Urinary bladder (tissue), 4 donors: Measurements from ENCODE around the gene CYSLTR2. TPM values are rescaled to one million over a fixed set of nuclear protein-coding genes. Genes with fewer than 3 reads are reported as not detected.

Experiments used
- DNase-seq: peaks from one replicate; pipeline ENCODE4 v3.0.0-alpha.2; 2015; ENCODE audit errors: extremely low spot score
- H3K27ac ChIP-seq: one replicate; pipeline ENCODE4 v1.5.1; 2013; ENCODE audit warnings: low read depth, mild to moderate bottlenecking, moderate library complexity
- H3K36me3 ChIP-seq: one replicate; pipeline ENCODE4 v1.6.1; 2013; ENCODE audit warnings: mild to moderate bottlenecking, moderate library complexity; ENCODE audit not compliant: insufficient read depth
- H3K4me1 ChIP-seq: one replicate; pipeline ENCODE4 v1.6.1; 2013; ENCODE audit warnings: mild to moderate bottlenecking, moderate library complexity; ENCODE audit not compliant: insufficient read depth
- H3K4me3 ChIP-seq: one replicate; pipeline ENCODE4 v1.5.1; 2013; ENCODE audit warnings: low read depth, low read length
- WGBS: extraction: QIAGEN DNeasy Blood & Tissue Kit; methylation state at CpG from one replicate; pipeline ENCODE4 v1.1.7; 2013; 5-methylcytosine and 5-hydroxymethylcytosine counted together
- polyA plus RNA-seq: library from polyadenylated mRNA; stranded (reverse); fragments of 200-250 nt; gene quantifications from one replicate; pipeline ENCODE4 v1.2.3, GENCODE V29; 2013
- total RNA-seq: library from RNA; depleted of rRNA; stranded (reverse); fragments of >200 nt; gene quantifications from one replicate; pipeline ENCODE4 v1.2.3, GENCODE V29; 2014
- donor health status: healthy with polysubstance abuse.
- donor health status: healthy.

The CYSLTR2 gene
- total and polyA plus RNA-seq, 2 donors, result 0.14 to 1.4 TPM

- 86% methylated on average over 2 of the region's 2 CpGs for WGBS
- DNase-seq, result no peak
- no peak overlapping the region for H3K4me3 ChIP-seq
- no peaks in the 10 kb centered on the region for H3K36me3 ChIP-seq
- no peaks in the 10 kb centered on the region for H3K4me1 ChIP-seq
- H3K27ac ChIP-seq, result no peak overlapping the region
These were observed 95.0 kb downstream of the CYSLTR2 start for GRCh38 chr13:48748681-48749080.

DNA sequence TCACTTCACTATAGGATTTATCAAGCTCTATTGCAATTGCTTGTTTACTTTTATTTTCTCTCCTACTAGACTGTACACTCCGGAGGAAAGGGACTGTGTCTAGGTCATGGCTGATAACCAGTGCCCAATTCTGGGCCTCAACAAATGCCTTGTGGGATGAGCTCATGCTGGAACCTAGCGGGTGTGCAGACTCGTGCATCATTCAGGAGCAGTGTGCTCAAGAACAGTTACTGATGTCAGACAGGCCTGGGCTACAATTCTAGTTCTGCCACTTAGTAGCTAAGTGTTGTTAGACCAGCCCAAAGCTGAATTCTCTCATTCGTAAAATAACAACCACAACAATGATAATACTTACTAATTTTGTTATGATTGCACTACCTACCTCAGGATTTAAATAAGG is 95.4 kb downstream of the CYSLTR2 start:
- DNase-seq, result no peak
- no peak overlapping the region for H3K27ac ChIP-seq
- H3K36me3 ChIP-seq, result no peaks in the 10 kb centered on the region
- no peaks in the 10 kb centered on the region for H3K4me1 ChIP-seq
- 72% methylated on average over 4 of the region's 4 CpGs for whole genome bisulfite sequencing
- no peak overlapping the region for H3K4me3 ChIP-seq

GRCh38 chr13:48749699-48750473 is 96.2 kb downstream of the CYSLTR2 start:
- Histone ChIP-seq H3K4me1 (no peaks in the 10 kb centered on the region), H3K4me3 (no peak overlapping the region), H3K27ac (no peak overlapping the region), H3K36me3 (no peaks in the 10 kb centered on the region)
- WGBS, result 25% methylated on average over 15 of the region's 15 CpGs
- no peak for DNase-seq

DNA sequence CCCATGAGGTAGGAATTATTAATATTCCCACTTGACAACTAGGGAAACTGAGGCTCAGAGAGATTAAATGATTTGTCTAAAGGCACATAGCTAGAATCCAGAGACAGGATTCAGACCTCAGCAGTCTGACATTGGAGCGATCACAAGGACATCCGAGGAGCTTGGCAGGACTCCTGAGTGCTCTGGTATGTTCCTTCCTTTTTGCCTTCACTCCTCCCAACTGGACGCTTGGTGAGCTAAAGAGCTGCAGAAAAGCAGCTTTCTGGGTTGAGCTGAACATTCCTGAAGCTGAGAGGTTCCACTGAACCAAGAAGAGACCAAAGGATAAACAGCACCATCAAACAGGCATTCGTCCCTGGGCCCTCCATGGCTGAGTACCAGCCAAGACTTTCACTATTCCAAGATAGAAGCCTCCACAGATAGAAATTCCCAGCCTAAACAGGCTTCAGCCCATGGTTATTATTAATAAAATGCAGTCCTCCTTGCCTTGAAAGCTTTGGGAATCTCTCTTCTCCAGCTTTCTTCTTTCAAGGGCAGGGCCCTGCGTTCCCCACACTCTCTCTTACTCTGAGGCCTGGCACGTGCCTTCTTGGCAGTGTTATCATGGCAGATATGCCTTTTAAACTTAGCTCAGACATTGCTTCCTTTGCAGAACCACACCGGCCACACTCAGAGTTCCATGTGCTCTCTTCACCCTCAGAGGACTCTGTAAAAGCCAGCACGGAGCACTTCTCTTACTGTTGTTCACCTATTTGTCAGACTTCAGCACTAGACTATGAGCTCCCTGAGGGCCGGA is 97.1 kb downstream of the CYSLTR2 start:
- WGBS, result 44% methylated on average over 9 of the region's 9 CpGs
- H3K36me3 ChIP-seq, result no peaks in the 10 kb centered on the region
- no peaks in the 10 kb centered on the region for H3K4me1 ChIP-seq
- no peak for DNase-seq
- H3K27ac ChIP-seq, result no peak overlapping the region
- H3K4me3 ChIP-seq, result no peak overlapping the region

DNA sequence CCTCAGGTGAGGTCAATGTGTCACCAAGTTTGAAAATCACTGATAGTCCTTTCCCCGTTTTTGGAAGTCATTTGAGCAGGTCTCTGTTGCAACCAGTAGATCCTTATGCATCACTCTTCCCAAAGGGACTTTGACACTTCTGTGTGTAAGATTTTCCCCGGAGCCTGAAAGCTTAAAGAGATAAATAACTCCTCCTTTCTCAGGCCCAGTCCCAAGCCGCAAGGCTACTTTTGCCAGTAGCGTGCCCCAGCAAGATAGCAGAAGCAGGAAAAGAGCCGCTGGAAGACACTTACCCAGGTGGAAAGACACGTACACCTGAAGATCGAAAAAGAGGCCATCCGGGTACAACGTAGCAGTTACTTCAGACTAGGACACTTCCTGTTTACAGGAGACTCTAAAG is 106.9 kb downstream of the CYSLTR2 start:
- Histone ChIP-seq H3K4me1 (no peaks in the 10 kb centered on the region), H3K36me3 (no peaks in the 10 kb centered on the region), H3K4me3 (no peak overlapping the region), H3K27ac (no peak overlapping the region)
- DNase-seq, result no peak
- 87% methylated on average over 9 of the region's 9 CpGs for WGBS

Other genes with a start within 250 kb of the CYSLTR2 start
- gene LPAR6, start 240.8 kb upstream of the CYSLTR2 start, total RNA-seq, result 92.7 TPM
- gene LPAR6, start 240.8 kb upstream of the CYSLTR2 start, polyA plus RNA-seq, result 20.8 TPM
- 36.0 TPM for gene RCBTB2, start 120.8 kb upstream of the CYSLTR2 start, total RNA-seq
- gene RCBTB2, start 120.8 kb upstream of the CYSLTR2 start, polyA plus RNA-seq, result 16.9 TPM